HFFc6 (cell line): Measurements from ENCODE around the gene D2HGDH. TPM values are rescaled to one million over a fixed set of nuclear protein-coding genes. Genes with fewer than 3 reads are reported as not detected.

Experiments
- DNase-seq: peaks from one replicate; pipeline ENCODE4 v3.0.0-alpha.2; 2018
- H3K27ac Mint-ChIP-seq: 2 replicates; pipeline ENCODE4 v1.8.0; 2020; ENCODE audit warnings: mild to moderate bottlenecking, mixed read lengths
- H3K27me3 Mint-ChIP-seq: 2 replicates; pipeline ENCODE4 v1.8.0; 2021; ENCODE audit warnings: mild to moderate bottlenecking, moderate library complexity, mixed read lengths; ENCODE audit not compliant: insufficient read depth
- H3K36me3 Mint-ChIP-seq: 2 replicates; pipeline ENCODE4 v1.8.0; 2021; ENCODE audit warnings: low read depth, mixed read lengths
- H3K4me1 Mint-ChIP-seq: 2 replicates; pipeline ENCODE4 v1.8.0; 2020; ENCODE audit warnings: low read depth, mixed read lengths
- H3K4me3 Mint-ChIP-seq: 2 replicates; pipeline ENCODE4 v1.8.0; 2020; ENCODE audit warnings: mild to moderate bottlenecking, moderate library complexity, mixed read lengths
- H3K9me3 Mint-ChIP-seq: 2 replicates; pipeline ENCODE4 v1.8.0; 2020; ENCODE audit warnings: mild to moderate bottlenecking, mixed read lengths
- CTCF ChIP-seq: fragments of 200-600 bp; sonication (generic); IDR thresholded peaks from 2 replicates; pipeline ENCODE4 v1.5.0; 2021; ENCODE audit warnings: antibody characterized with exemption, mild to moderate bottlenecking
- total RNA-seq, 6 experiments: library from RNA; stranded (reverse); fragmentation: NEBNext Ultra II Directional; extraction: Animal tissue kit (Norgen Biotek cat#: 25700); gene quantifications; 2 replicates in 1 of 6; 3 replicates in 5 of 6; pipeline ENCODE4 v1.2.3, GENCODE V29; 2021

The D2HGDH gene
- total RNA-seq, 6 experiments from 2014 or later = 14.0 to 21.6 (median 16.4) TPM

DNA sequence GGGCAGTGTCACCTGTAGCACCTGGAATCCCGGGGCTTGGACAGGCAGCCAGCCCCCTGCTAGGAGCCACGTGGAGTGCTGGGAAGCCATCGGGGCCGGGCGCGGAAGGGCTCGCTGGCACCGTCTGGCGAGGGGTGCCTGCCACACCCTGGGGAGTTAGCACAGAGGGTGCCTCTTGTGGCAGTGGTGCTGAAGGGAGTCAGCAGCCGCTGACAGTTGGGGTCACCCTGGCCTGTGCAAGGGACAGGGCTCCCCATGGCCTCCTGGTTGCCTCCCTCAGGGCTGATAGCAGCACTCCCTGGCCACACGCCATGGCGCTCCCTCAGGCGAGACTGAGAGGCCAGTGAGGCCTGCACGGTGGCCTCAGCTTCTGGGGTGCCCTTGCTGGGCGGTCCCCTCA is 13.9 kb upstream of the D2HGDH start:
- H3K4me1 Mint-ChIP-seq = no peaks in the 10 kb centered on the region
- peaks cover 33% of the 10 kb centered on the region for H3K36me3 Mint-ChIP-seq
- DNase-seq = no peak
- H3K27me3 Mint-ChIP-seq = peaks cover 3% of the 10 kb centered on the region; the same call in 1 of the 2 replicates
- no peak overlapping the region for H3K27ac Mint-ChIP-seq
- H3K9me3 Mint-ChIP-seq = no peaks in the 10 kb centered on the region; the same call in 1 of the 2 replicates
- TF ChIP-seq CTCF = no peak
- no peak overlapping the region for H3K4me3 Mint-ChIP-seq

DNA sequence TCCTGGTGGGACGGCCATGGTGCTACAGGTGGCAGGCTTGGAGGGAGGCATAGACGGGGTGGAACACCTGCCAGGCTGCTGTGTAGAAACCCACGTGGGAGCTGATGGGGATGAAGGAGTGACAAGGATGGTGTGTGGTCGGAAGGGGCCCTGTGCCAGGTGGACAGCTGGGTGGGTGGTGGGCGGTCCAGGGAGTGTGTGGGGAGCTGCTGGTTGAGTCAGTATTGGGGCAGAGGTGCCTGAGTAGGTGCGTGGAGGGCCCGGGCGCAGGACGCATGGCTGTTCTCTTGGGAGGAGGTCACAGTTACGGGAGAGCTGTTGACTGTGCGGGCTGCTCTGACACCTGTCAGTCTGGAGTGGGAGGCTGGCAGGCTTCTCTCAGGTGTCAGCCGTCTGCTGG is 12.6 kb upstream of the D2HGDH start:
- Mint-ChIP-seq H3K9me3 (no peaks in the 10 kb centered on the region; the same call in 1 of the 2 replicates), H3K27ac (no peak overlapping the region), H3K27me3 (peaks cover 3% of the 10 kb centered on the region; the same call in 1 of the 2 replicates), H3K4me1 (no peaks in the 10 kb centered on the region), H3K4me3 (no peak overlapping the region), H3K36me3 (peaks cover 33% of the 10 kb centered on the region)
- DNase-seq = no peak
- no peak for TF ChIP-seq CTCF

DNA sequence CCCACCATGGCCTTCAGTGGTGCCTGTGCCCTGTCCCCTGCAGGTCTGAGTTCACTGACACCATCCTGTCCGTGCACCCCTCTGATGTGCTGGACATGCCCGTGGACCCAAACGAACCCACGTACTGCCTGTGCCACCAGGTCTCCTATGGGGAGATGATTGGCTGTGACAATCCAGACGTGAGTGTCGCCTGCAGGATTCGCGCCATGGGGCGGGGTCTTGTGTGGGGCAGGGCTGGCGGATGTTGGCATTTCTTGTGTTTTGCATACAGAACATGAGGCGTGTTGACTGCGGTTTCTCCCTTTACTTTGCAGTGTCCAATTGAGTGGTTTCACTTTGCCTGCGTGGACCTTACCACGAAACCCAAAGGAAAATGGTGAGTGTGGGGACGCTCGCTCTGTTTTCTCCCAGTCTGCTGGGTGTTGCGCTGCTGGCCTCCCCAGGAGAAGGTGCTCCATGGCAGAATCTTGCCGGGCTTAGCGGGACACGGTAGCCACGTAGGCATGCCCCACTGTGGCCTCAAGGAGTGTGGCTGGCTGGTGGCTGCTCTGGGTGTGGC is 11.5 kb upstream of the D2HGDH start:
- no peak for TF ChIP-seq CTCF
- no peak for DNase-seq
- Mint-ChIP-seq H3K4me3 (no peak overlapping the region), H3K27ac (no peak overlapping the region), H3K36me3 (peaks cover 33% of the 10 kb centered on the region), H3K4me1 (no peaks in the 10 kb centered on the region), H3K9me3 (no peaks in the 10 kb centered on the region; the same call in 1 of the 2 replicates), H3K27me3 (peaks cover 3% of the 10 kb centered on the region; the same call in 1 of the 2 replicates)

DNA sequence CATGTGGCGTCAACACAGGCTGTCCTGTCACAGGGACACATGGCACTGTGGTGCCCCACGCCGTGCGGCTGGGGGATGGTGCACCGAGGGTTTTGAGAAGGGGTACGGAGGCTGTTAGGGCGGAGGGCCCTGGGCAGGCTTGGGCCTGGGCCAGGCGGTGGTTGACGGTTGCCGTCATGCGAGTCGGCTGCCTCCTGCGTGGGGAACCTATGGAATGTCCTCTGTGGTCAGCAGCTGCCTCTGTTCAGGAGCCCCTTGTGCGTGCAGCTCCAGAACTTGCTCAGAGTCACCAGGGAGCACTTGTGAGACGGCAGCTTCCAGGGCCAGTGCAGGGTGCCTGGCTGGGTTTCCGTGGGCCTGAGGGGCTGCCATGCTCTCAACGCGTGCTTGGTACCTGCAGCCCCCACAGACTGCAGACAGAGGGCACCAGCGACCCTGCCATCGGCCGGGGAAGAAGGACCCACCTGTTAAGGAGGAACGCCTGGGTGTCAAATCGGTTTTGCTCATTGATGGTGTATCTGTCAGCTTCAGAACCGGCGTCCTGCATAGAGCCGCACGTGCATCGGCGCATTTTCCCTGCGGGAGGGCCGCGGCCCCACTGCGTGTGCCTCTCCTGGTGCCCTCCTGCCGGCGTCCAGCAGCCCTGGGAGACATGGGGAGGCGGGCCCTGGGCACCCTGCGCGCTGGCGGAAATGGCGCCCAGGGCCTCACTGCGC is 10.0 kb upstream of the D2HGDH start:
- Mint-ChIP-seq H3K4me3 (no peak overlapping the region), H3K27ac (no peak overlapping the region), H3K9me3 (no peaks in the 10 kb centered on the region; the same call in 1 of the 2 replicates), H3K4me1 (no peaks in the 10 kb centered on the region), H3K27me3 (peaks cover 3% of the 10 kb centered on the region; the same call in 1 of the 2 replicates), H3K36me3 (peaks cover 33% of the 10 kb centered on the region)
- peak; percentile 36; the same call in 1 of the 2 replicates for TF ChIP-seq CTCF
- no peak for DNase-seq

DNA sequence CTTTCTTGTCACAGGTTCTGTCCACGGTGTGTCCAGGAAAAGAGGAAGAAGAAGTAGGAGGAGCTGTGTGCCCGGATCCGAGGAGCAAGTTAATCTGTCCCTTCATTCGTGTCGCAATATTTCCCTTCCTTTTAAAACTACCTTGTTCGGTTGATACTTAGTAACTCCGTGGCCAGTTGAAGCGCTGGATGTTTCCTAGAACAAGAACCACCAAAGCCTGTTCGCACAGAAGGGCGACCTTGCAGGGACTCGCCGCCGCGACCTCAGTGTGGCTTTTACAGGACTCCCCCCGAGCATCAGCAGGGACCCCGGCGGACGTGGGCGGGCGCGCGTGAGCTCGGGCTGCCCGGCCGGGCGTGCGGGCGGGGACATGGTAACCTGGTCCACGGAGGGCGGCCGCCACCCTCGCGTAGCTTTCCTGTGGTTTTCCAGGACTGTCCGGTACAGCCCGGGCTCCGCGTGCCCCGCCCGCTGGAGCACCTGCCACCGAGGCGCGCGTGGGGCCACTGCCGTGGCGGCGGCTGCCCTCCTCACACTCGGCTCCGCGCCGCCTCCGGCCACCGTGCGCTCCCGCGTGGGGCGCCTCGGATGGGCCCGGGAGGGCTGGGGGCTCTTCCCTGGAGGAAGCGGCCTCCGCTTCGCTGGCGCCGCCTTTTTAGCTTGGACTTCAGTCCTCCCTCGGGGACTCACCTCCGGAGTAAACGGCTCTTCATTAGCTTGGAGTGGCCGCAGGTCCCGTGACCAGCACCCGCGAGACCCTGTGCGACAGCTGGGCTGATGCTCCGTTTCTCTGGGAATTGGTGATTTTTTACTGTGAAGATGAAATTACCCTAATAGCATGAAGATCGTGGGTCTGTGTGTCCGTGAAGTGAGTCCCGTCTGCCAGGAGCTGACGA is 9.2 kb upstream of the D2HGDH start:
- no peak for DNase-seq
- Mint-ChIP-seq H3K4me1 (no peaks in the 10 kb centered on the region), H3K4me3 (no peak overlapping the region), H3K9me3 (no peaks in the 10 kb centered on the region; the same call in 1 of the 2 replicates), H3K27me3 (peaks cover 3% of the 10 kb centered on the region), H3K27ac (no peak overlapping the region), H3K36me3 (peaks cover 33% of the 10 kb centered on the region)
- TF ChIP-seq CTCF = no peak
